HG03565 (cell line): Measurements from ENCODE around the gene CACNA2D4.

ENCODE experiments used
- ATAC-seq: cut with Tn5 transposase; IDR thresholded peaks from one replicate; pipeline ENCODE4 v1.9.1; 2021; ENCODE audit warnings: mild to moderate bottlenecking, moderate library complexity; ENCODE audit not compliant: unreplicated experiment

Gene CACNA2D4

GRCh38 chr12:1836241-1836803, 82.1 kb downstream of the CACNA2D4 start:
- no peak for ATAC-seq

GRCh38 chr12:1835211-1836131, 83.0 kb downstream of the CACNA2D4 start:
- no peak for ATAC-seq

- no peak for ATAC-seq
Measured at GRCh38 chr12:1834186-1834925, 84.1 kb downstream of the CACNA2D4 start.

- no peak for ATAC-seq
Measured at GRCh38 chr12:1833596-1834028, 84.8 kb downstream of the CACNA2D4 start.

- no peak for ATAC-seq
Measured at GRCh38 chr12:1832801-1833595, 85.5 kb downstream of the CACNA2D4 start.

- no peak for ATAC-seq
Measured at GRCh38 chr12:1830981-1831963, 87.2 kb downstream of the CACNA2D4 start.

GRCh38 chr12:1830401-1830845, 88.0 kb downstream of the CACNA2D4 start:
- no peak for ATAC-seq

GRCh38 chr12:1829306-1829900, 89.0 kb downstream of the CACNA2D4 start:
- ATAC-seq = no peak

GRCh38 chr12:1828856-1829255, 89.6 kb downstream of the CACNA2D4 start:
- no peak for ATAC-seq

- ATAC-seq = no peak
Measured at GRCh38 chr12:1827826-1828805, 90.3 kb downstream of the CACNA2D4 start.

GRCh38 chr12:1826867-1827705, 91.4 kb downstream of the CACNA2D4 start:
- no peak for ATAC-seq

- ATAC-seq = no peak
Measured at GRCh38 chr12:1826401-1826800, 92.1 kb downstream of the CACNA2D4 start.

GRCh38 chr12:1825382-1826102, 92.9 kb downstream of the CACNA2D4 start:
- ATAC-seq = no peak

- ATAC-seq = no peak
Measured at GRCh38 chr12:1823237-1823636, 95.2 kb downstream of the CACNA2D4 start.

GRCh38 chr12:1822699-1823098, 95.8 kb downstream of the CACNA2D4 start:
- no peak for ATAC-seq

- ATAC-seq = no peak
Measured at GRCh38 chr12:1821805-1822204, 96.6 kb downstream of the CACNA2D4 start.
